Ishikawa (cell line): ENCODE results near the gene NUP93.

ENCODE experiments used
- CEBPB ChIP-seq: IDR thresholded peaks from 2 replicates; pipeline ENCODE4 v1.6.1; 2012
- CREB1 ChIP-seq: IDR thresholded peaks from 2 replicates; pipeline ENCODE4 v1.6.1; 2012; ENCODE audit warnings: low read depth
- EGR1 ChIP-seq: IDR thresholded peaks from 2 replicates; pipeline ENCODE4 v1.6.1; 2012
- EP300 ChIP-seq: IDR thresholded peaks from 2 replicates; pipeline ENCODE4 v1.6.1; 2012; ENCODE audit warnings: borderline replicate concordance
- FOXM1 ChIP-seq: IDR thresholded peaks from 2 replicates; pipeline ENCODE4 v1.6.1; 2012; ENCODE audit warnings: low read depth, borderline replicate concordance
- NFIC ChIP-seq: IDR thresholded peaks from 2 replicates; pipeline ENCODE4 v1.6.1; 2012
- RAD21 ChIP-seq: IDR thresholded peaks from 2 replicates; pipeline ENCODE4 v1.6.1; 2012; ENCODE audit warnings: low read depth
- TAF1 ChIP-seq: IDR thresholded peaks from 2 replicates; pipeline ENCODE4 v1.6.1; 2012; ENCODE audit warnings: low read depth, mild to moderate bottlenecking
- TCF12 ChIP-seq: IDR thresholded peaks from 2 replicates; pipeline ENCODE4 v1.6.1; 2012; ENCODE audit warnings: low read depth
- TEAD4 ChIP-seq: IDR thresholded peaks from 2 replicates; pipeline ENCODE4 v1.6.1; 2012
- YY1 ChIP-seq: IDR thresholded peaks from 2 replicates; pipeline ENCODE4 v1.6.1; 2012; ENCODE audit warnings: low read depth
- ZBTB7A ChIP-seq: IDR thresholded peaks from 2 replicates; pipeline ENCODE4 v1.6.1; 2012; ENCODE audit warnings: low read depth
- TF ChIP-seq, protein P1 (sequence below): IDR thresholded peaks from 2 replicates; pipeline ENCODE4 v1.6.1; 2012
- TF ChIP-seq, protein P2 (sequence below): IDR thresholded peaks from 2 replicates; pipeline ENCODE4 v1.6.1; 2012
- TF ChIP-seq, protein P3 (sequence below): IDR thresholded peaks from 2 replicates; pipeline ENCODE4 v1.6.1; 2012; ENCODE audit warnings: low read depth, mild to moderate bottlenecking

The NUP93 gene

DNA sequence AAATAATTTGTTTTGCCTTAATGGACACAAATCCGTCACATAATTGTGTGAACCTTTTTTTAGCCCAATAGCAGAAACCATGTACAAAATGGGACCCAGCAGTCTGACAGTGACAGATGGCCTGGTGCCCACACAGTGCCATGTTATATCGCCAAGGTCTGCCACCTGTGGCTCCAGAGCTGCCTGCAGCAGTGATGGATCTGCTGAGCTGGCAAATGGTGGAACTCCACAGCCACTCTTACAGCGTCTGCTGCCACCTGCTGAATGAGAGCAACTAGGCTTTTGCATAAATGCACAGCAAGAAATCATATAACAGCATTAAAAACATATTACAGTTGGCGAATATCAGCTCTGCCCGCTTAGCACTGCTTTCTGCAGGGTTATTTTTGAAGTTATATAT is 59.4 kb downstream of the NUP93 start:
- TF ChIP-seq, protein P1, sequence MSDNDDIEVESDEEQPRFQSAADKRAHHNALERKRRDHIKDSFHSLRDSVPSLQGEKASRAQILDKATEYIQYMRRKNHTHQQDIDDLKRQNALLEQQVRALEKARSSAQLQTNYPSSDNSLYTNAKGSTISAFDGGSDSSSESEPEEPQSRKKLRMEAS = no peak
- peak; percentile 67 for TF ChIP-seq RAD21

DNA sequence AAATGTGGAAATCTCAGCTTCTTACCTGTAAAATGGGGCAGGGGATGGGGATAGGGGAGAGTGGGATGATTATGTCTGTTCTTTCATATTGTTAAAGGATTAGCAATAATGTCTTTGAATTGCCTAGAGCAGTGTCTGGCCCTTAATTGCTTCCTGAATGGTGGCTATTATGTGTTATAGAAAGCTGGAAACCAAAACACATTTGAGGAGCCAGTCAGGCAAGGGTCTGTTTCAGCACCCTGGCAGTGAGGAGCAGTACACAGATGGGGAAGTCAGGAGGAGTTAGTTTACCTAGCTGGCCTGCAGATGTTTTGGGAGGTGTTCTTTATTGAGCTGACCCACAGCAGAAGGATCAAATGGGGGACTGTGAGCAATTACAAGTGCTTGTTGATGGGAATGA is 63.0 kb downstream of the NUP93 start:
- TF ChIP-seq, protein P2, sequence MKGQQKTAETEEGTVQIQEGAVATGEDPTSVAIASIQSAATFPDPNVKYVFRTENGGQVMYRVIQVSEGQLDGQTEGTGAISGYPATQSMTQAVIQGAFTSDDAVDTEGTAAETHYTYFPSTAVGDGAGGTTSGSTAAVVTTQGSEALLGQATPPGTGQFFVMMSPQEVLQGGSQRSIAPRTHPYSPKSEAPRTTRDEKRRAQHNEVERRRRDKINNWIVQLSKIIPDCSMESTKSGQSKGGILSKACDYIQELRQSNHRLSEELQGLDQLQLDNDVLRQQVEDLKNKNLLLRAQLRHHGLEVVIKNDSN = no peak

DNA sequence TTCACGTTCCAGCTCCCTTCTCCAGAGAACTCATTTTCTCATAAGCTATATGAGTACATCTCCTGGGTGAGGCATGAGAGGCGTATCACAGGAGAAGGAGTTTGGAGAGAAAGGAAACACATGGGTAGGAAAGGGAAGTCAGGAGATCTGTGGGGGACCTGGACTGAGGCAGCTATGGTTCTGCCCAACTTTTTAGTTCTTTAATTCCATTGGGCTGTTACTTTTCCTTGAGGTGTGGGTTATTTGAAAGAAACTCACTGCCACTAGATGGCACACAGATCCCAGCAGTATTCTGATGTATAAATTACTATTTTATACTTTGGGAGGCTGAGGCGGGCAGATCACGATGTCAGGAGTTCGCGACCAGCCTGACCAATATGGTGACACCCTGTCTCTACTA is 63.6 kb downstream of the NUP93 start:
- TF ChIP-seq, protein P2 = no peak
- TF ChIP-seq RAD21 = peak; percentile 46

DNA sequence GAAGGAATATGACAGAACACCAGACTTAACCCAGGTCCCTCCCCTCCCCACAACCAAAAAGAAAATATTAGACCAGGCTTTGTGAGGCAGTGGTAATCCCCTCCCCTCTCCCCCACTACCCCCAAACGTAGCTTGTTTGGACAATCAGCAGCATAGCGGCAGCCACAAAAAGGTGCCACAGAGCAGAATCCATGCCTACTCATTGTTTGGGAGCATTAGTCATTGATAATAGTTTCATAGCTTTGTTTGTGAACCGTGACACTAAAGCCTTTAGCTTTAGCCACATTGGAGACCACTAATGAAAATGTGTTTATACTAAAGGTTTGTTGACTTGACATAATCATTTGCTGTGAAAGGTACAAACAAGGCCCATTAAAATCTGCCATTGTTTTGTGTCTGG is 65.1 kb downstream of the NUP93 start:
- TF ChIP-seq EGR1 (no peak), RAD21 (no peak), TEAD4 (no peak), EP300 (no peak), CEBPB (no peak), TAF1 (no peak), CREB1 (no peak), FOXM1 (no peak), ZBTB7A (no peak), TCF12 (no peak), NFIC (no peak), YY1 (no peak)
- TF ChIP-seq, protein P1 = no peak
- TF ChIP-seq, protein P2 = no peak
- TF ChIP-seq, protein P3, sequence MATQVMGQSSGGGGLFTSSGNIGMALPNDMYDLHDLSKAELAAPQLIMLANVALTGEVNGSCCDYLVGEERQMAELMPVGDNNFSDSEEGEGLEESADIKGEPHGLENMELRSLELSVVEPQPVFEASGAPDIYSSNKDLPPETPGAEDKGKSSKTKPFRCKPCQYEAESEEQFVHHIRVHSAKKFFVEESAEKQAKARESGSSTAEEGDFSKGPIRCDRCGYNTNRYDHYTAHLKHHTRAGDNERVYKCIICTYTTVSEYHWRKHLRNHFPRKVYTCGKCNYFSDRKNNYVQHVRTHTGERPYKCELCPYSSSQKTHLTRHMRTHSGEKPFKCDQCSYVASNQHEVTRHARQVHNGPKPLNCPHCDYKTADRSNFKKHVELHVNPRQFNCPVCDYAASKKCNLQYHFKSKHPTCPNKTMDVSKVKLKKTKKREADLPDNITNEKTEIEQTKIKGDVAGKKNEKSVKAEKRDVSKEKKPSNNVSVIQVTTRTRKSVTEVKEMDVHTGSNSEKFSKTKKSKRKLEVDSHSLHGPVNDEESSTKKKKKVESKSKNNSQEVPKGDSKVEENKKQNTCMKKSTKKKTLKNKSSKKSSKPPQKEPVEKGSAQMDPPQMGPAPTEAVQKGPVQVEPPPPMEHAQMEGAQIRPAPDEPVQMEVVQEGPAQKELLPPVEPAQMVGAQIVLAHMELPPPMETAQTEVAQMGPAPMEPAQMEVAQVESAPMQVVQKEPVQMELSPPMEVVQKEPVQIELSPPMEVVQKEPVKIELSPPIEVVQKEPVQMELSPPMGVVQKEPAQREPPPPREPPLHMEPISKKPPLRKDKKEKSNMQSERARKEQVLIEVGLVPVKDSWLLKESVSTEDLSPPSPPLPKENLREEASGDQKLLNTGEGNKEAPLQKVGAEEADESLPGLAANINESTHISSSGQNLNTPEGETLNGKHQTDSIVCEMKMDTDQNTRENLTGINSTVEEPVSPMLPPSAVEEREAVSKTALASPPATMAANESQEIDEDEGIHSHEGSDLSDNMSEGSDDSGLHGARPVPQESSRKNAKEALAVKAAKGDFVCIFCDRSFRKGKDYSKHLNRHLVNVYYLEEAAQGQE = no peak

DNA sequence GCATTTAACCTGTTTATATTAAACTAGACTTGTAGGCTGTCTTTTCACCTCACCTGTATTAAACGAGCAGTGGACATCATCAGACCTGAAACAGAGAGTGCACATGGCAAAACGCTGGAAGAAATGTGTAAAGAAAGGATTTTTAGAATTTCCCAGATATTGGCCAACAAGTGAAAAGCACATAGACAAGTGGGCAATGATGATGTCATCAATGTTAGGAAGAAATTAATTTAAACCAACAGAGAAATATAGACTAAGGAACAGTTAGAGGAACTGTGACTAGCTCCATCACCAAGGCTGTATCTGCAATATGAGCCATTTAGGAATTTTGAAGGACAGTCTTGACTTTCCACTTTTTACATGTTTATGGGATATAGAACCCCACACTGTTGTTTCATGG is 67.9 kb downstream of the NUP93 start:
- TF ChIP-seq, protein P3 = no peak
- TF ChIP-seq FOXM1 (no peak), CREB1 (no peak), ZBTB7A (no peak), NFIC (no peak), TCF12 (no peak), RAD21 (no peak), TAF1 (no peak), YY1 (no peak), TEAD4 (no peak), CEBPB (no peak), EGR1 (no peak), EP300 (no peak)
- TF ChIP-seq, protein P2 = no peak
- TF ChIP-seq, protein P1 = no peak

DNA sequence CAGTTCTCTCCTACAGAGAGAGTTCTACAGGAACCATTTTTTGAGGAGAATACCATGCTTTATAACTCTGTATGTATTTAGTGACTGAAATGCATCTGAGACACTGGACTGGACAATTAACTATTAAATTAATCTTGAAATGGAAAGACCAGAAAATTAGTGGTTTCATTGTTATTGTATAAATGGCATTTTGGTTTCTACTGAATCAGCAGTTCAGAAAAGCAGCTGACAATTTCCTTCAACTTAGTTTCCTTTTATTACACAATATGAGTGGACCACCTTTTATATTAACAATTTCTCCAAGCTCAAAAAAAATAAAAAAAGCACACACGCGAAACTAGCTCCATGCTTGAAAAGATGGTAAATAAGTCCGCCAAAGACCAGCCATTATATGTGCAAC is 69.0 kb downstream of the NUP93 start:
- TF ChIP-seq TAF1 = no peak

DNA sequence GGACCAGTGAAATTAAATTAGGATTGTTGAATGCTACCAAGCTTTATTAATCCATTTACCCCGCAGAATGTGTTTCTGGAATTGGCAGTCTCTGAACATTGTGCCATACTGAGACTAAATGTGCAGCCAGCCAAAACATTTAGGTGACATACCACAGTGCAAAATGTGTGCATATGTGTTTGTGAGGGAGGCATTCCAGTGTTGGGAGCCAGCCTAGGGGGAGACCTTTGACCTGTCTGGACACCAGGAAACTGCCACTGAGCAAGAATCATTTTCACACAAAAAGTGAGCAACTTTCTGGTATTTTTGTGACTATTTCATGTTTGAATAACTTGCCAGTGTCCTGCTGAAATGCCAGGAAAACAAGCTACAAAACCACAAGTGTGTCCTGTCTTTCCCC is 70.4 kb downstream of the NUP93 start:
- TF ChIP-seq EP300 (no peak), CREB1 (no peak), CEBPB (no peak), TEAD4 (no peak)
